Mesodermal cell (in vitro differentiated cells): ENCODE measurements around the gene SLC6A14. TPM values are rescaled to one million over a fixed set of nuclear protein-coding genes. Genes with fewer than 3 reads are reported as not detected.

ENCODE experiments used
- H3K27ac ChIP-seq: 2 replicates; pipeline ENCODE4 v1.7.0; 2013; ENCODE audit warnings: mild to moderate bottlenecking, low read depth, low read length, moderate library complexity; ENCODE audit not compliant: severe bottlenecking
- H3K36me3 ChIP-seq: 2 replicates; pipeline ENCODE4 v1.7.1; 2013; ENCODE audit warnings: mild to moderate bottlenecking, low read length, moderate library complexity; ENCODE audit not compliant: control insufficient read depth, insufficient read depth
- H3K4me1 ChIP-seq: one replicate; pipeline ENCODE4 v1.7.1; 2013; ENCODE audit warnings: mild to moderate bottlenecking, low read length; ENCODE audit not compliant: insufficient read depth, control insufficient read depth, poor library complexity, severe bottlenecking
- H3K4me3 ChIP-seq: 2 replicates; pipeline ENCODE4 v1.7.0; 2013; ENCODE audit warnings: low read length, control low read depth, mild to moderate bottlenecking; ENCODE audit not compliant: insufficient read depth, poor library complexity, severe bottlenecking; ENCODE audit errors: extremely low read depth
- H3K9me3 ChIP-seq: 2 replicates; pipeline ENCODE4 v1.7.1; 2013; ENCODE audit warnings: mild to moderate bottlenecking, low read length, moderate library complexity; ENCODE audit not compliant: control insufficient read depth
- WGBS, 2 experiments: methylation state at CpG; one replicate each; pipeline ENCODE4 v1.1.5; 2013; ENCODE audit warnings: missing lambda C conversion rate in 2 of 2; ENCODE audit not compliant: insufficient coverage in 2 of 2; 5-methylcytosine and 5-hydroxymethylcytosine counted together
- polyA plus RNA-seq, 2 experiments: library from polyadenylated mRNA; stranded (reverse); fragments of 50-300 nt; gene quantifications; one replicate each; pipeline ENCODE4 v1.2.3, GENCODE V29; 2013

Gene SLC6A14, protein sequence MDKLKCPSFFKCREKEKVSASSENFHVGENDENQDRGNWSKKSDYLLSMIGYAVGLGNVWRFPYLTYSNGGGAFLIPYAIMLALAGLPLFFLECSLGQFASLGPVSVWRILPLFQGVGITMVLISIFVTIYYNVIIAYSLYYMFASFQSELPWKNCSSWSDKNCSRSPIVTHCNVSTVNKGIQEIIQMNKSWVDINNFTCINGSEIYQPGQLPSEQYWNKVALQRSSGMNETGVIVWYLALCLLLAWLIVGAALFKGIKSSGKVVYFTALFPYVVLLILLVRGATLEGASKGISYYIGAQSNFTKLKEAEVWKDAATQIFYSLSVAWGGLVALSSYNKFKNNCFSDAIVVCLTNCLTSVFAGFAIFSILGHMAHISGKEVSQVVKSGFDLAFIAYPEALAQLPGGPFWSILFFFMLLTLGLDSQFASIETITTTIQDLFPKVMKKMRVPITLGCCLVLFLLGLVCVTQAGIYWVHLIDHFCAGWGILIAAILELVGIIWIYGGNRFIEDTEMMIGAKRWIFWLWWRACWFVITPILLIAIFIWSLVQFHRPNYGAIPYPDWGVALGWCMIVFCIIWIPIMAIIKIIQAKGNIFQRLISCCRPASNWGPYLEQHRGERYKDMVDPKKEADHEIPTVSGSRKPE
- polyA plus RNA-seq (2013, experiment 1 of 2) = not detected
- polyA plus RNA-seq (2013, experiment 2 of 2) = not detected

DNA sequence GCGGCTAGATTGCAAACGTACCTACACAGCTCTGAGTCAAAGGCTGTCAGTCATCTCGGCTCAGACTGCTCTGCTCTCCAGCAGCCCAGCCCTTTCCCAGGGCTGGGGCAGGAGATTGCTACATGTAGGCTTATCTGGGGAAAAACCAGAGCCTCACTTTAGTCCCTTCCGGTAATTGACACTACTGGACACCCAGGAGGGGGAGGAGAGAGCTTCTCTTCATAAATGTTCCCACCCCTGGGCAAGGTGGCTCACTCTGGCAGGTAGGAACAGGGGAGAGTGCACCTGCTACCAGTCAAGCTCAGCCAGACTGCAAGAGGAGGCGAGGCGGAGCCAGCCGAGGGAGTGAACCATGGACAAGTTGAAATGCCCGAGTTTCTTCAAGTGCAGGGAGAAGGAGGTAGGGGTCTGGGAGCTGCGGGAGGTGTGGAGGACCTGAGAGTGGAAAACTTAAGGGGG lies at the start of gene SLC6A14:
Gene SLC6A14 (plus strand): TSS at position 249 of the 459 bp plus-strand sequence. CDS start 104 bp downstream, at position 353.
- Histone ChIP-seq H3K27ac (no peak within 1 kb of the TSS), H3K4me1 (no peaks in the 10 kb centered on the region), H3K4me3 (no peak within 1 kb of the TSS), H3K36me3 (no peaks in the 10 kb centered on the region), H3K9me3 (no peaks in the 10 kb centered on the region)
- 71 to 95% methylated on average over 1 to 3 of the region's 9 CpGs for WGBS, 2 experiments

DNA sequence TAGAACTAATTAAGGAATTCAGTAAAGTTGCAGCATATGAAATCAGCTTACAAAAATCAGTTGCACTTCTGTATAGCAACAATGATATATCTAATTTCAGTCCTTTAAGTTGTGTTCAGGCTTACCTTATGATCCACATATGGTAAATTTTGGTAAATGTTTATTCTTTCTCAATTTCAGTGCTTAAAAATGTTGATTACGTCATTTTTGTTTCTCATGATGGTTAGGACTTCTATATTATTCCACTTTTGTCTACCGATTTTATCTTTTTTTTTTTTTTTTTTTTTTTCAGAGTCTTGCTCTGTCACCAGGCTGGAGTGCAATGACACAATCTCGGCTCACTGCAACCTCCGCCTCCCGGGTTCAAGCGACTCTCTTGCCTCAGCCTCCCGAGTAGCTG lies 40.7 kb upstream of the SLC6A14 start:
- Histone ChIP-seq H3K4me3 (no peak overlapping the region), H3K9me3 (no peaks in the 10 kb centered on the region), H3K36me3 (no peaks in the 10 kb centered on the region), H3K27ac (no peak overlapping the region), H3K4me1 (no peaks in the 10 kb centered on the region)
- WGBS, 2 experiments = no CpG with 5 or more reads among the region's 7 CpGs

DNA sequence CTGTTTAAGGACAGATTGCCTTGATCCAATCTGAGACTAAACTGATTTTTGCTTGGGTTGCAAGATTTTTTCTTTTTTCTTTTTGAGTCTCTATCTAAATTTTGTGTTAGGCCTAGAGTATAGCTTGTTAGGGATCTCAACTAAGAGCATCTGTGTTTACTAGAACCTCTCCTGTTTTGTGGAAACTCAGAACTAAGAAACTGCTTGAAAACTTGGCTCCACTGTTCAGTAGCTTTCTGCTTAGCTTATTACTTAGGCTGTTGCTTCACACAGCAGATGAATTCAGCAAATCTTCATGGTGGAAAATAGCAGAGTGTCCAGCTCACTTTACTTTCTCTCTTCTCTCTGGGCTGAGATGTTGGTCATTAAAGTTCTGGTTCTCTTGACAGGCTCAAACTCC lies 36.7 kb upstream of the SLC6A14 start:
- Histone ChIP-seq H3K4me1 (no peaks in the 10 kb centered on the region), H3K9me3 (no peaks in the 10 kb centered on the region), H3K36me3 (no peaks in the 10 kb centered on the region), H3K4me3 (no peak overlapping the region), H3K27ac (no peak overlapping the region)

DNA sequence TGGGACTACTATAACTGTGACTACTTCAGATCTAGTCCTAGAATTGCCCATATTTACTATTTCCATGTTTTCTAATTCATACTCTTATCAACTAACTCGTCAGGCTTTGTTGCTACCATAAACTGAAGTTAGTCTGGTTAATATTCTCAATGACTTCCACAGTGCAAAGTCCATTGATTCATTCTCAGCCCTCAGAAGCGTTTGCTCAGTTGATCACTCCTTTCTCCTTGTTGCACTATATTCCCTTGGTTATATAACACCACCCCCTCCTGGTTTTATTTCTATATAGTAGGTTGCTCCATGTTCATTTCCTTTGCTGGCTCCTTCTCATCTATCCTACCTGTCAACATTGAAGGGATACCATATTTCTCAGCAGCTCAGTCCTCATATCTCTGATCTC lies 27.2 kb upstream of the SLC6A14 start:
- no peak overlapping the region for H3K4me3 ChIP-seq
- H3K27ac ChIP-seq = no peak overlapping the region
- WGBS, 2 experiments = 57 to 80% methylated on average over 1 of the region's 2 CpGs
- no peaks in the 10 kb centered on the region for H3K9me3 ChIP-seq
- H3K4me1 ChIP-seq = no peaks in the 10 kb centered on the region
- no peaks in the 10 kb centered on the region for H3K36me3 ChIP-seq

DNA sequence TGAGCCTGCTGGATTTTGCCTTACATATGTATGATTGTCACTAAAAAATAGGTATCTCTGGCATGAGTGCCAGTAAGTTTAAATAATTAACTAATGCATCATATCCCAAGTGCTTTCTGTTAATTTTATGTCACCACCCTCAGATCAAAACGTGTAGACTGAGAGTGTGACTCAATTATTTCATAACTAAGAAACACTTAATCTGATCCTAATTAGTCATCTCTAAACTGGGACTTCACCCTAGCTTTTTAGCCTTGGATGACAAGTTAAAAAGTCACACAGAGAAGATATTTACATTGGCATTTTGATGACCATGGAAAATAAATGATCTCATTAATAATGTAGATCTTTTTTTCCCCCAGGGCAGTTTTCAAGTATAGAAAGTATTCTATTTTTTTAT lies 23.1 kb upstream of the SLC6A14 start:
- no CpG with 5 or more reads among the region's 1 CpG for WGBS, 2 experiments
- Histone ChIP-seq H3K4me1 (no peaks in the 10 kb centered on the region), H3K9me3 (no peaks in the 10 kb centered on the region), H3K27ac (no peak overlapping the region), H3K4me3 (no peak overlapping the region), H3K36me3 (no peaks in the 10 kb centered on the region)

DNA sequence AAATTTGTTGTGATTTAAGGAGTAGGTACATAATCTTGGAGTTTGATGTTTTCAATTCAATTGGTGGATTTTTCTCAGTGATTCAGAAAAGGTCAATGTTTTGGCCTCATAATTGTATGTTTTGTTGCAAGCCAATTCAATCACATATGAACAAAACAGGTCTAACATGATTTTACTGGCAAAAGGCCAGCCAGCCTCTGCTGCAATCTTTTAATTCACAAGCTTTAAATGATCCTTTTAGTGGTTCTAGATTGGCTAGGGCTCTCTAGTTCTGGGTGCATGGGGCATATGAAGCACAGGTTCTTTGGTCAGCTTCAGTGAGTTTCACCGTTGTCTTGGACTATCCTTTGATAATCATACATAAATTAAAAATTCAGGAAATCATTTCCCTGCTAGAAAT lies 19.2 kb upstream of the SLC6A14 start:
- no peak overlapping the region for H3K27ac ChIP-seq
- no peaks in the 10 kb centered on the region for H3K4me1 ChIP-seq
- WGBS, 2 experiments = no CpG with 5 or more reads among the region's 1 CpG
- H3K9me3 ChIP-seq = no peaks in the 10 kb centered on the region
- H3K36me3 ChIP-seq = no peaks in the 10 kb centered on the region
- H3K4me3 ChIP-seq = no peak overlapping the region

DNA sequence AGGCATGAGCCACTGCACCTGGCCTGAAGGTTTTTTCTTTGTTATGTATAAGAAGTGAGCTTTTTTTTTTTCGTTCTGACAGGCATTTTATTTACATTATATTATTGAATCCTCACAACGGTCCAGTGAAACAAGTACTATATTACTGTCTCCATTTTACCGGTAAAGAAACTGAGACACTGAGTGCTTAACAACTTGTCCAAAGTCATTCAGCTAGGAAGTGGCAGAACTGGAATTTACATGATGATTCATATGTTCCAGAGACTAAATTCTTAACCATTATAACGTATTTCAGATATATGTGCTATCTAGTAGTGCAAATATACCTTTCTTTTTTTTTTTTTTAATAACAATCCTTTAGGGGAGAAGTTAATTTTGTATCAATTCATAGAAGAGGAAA lies 18.4 kb upstream of the SLC6A14 start:
- no peaks in the 10 kb centered on the region for H3K9me3 ChIP-seq
- no CpG with 5 or more reads among the region's 4 CpGs for WGBS, 2 experiments
- H3K36me3 ChIP-seq = no peaks in the 10 kb centered on the region
- H3K27ac ChIP-seq = no peak overlapping the region
- no peak overlapping the region for H3K4me3 ChIP-seq
- no peaks in the 10 kb centered on the region for H3K4me1 ChIP-seq

DNA sequence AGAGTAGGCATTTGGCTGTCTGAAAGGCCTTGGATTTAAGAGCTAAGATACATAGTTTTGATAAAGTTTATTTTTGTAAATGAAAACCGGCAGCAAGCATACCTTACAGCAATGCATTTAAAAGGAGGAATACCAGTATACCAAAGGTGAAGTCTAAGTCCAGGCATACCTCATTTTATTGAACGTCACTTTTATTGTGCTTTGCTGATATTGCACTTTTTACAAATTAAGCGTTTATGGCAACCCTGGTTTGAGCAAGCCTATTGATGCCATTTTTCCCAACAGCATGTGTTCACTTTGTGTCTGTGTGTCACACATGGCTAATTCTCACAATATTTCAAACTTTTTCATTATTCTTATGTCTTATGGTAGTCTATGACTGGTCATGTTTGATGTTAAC lies 8.4 kb upstream of the SLC6A14 start:
- H3K4me3 ChIP-seq = no peak overlapping the region
- WGBS, 2 experiments = 100% methylated on average over 2 of the region's 3 CpGs; no CpG with 5 or more reads in 1 of the 2 experiments
- H3K9me3 ChIP-seq = no peaks in the 10 kb centered on the region
- no peak overlapping the region for H3K27ac ChIP-seq
- no peaks in the 10 kb centered on the region for H3K4me1 ChIP-seq
- no peaks in the 10 kb centered on the region for H3K36me3 ChIP-seq

DNA sequence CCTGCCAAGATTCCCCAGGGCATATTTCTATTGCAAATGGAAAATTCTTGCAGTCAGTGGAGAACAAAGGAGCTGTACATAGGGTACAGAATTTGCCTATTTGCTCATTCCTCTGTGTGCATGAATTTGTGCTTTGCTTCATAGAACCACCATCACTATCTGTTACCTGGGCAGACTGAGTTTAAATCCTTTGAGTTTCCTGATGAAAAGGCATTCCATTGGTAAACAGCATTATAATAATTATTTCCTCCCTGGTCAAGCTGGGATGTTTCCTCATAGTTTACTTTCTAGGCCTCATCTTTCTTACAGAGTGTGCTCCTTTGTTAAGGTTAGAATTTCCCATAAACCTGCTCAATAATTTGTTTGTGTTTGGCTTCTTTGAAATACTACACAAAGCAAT lies 809 bp upstream of the SLC6A14 start:
- H3K9me3 ChIP-seq = no peaks in the 10 kb centered on the region
- H3K4me1 ChIP-seq = no peaks in the 10 kb centered on the region

DNA sequence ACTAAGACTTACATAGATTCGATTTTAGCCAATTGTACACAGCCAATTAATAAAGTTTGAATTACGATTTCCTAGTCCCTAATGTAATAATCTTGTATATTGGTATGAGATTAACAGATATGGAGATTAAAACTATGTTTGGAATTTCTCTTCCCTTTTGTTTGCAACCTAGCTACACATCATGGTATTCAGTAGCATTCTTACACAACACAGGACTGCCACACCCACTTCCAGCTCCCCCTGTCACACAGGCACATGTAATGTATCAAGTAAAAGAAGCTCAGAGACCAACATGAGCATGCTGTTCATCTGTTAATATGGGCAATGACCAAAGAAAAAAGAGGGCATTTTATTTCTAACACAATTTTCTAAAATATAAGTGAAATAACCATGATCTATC lies 12.8 kb downstream of the SLC6A14 start:
- WGBS, 2 experiments = no CpG with 5 or more reads among the region's 2 CpGs
- H3K27ac ChIP-seq = no peak overlapping the region
- H3K36me3 ChIP-seq = no peaks in the 10 kb centered on the region
- no peaks in the 10 kb centered on the region for H3K9me3 ChIP-seq
- no peak overlapping the region for H3K4me3 ChIP-seq
- no peaks in the 10 kb centered on the region for H3K4me1 ChIP-seq

More for the DNA sequence above, 809 bp upstream of the SLC6A14 start:
- Histone ChIP-seq H3K27ac (no peak overlapping the region), H3K4me3 (no peak overlapping the region), H3K36me3 (no peaks in the 10 kb centered on the region)

DNA sequence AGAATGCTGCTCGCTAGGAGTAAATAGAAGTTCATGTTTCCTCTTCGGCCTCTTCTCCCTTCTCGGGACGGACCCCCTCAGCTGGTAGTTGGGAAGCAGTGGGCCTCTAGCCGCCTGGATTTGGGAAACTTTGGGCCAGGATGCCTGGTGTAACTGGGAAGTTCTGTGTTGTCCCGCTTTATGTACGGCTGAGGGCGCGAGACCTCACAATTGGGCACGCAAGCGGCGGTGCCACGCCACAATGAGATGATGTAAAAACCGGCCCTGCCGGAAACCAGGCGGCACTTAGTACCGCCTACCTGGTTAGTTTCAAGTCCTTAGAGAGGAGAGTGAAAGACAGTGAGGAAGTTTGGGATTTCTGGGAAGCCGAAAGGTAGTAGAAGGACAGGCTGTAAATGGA lies 26.4 kb downstream of the SLC6A14 start, which contains the start of gene CT83:
Gene CT83 (minus strand): TSS at position 155 of the 400 bp plus-strand sequence. CDS start 120 bp downstream, at position 35.
- 93% methylated on average over 3 of the region's 18 CpGs; no CpG with 5 or more reads in 1 of the 2 experiments for WGBS, 2 experiments
- no peak within 1 kb of the TSS for H3K4me3 ChIP-seq
- no peaks in the 10 kb centered on the region for H3K4me1 ChIP-seq
- H3K36me3 ChIP-seq = no peaks in the 10 kb centered on the region
- no peak within 1 kb of the TSS for H3K27ac ChIP-seq
- no peaks in the 10 kb centered on the region for H3K9me3 ChIP-seq
